IPS DF 6.9 (cell line): ENCODE data around the gene RNF225.
"Not testable (repeated sequence)": the region's sequence is repeated elsewhere in the genome, so short reads cannot be mapped to it uniquely, and the experiment has no call there.

Experiments
- DNase-seq: peaks from one replicate; pipeline ENCODE4 v3.0.0-alpha.2; 2013; ENCODE audit warnings: low read depth, low spot score
- H3K27ac ChIP-seq: one replicate; pipeline ENCODE4 v1.5.1; 2013; ENCODE audit warnings: low read length, control low read depth
- H3K27me3 ChIP-seq: 2 replicates; pipeline ENCODE4 v1.6.1; 2013; ENCODE audit warnings: mild to moderate bottlenecking, low read length; ENCODE audit not compliant: control insufficient read depth, insufficient read depth
- H3K36me3 ChIP-seq: 2 replicates; pipeline ENCODE4 v1.6.1; 2013; ENCODE audit warnings: low read length; ENCODE audit not compliant: control insufficient read depth, insufficient read depth
- H3K4me1 ChIP-seq: 2 replicates; pipeline ENCODE4 v1.6.1; 2013; ENCODE audit warnings: low read length; ENCODE audit not compliant: control insufficient read depth, insufficient read depth
- H3K4me3 ChIP-seq: 2 replicates; pipeline ENCODE4 v1.5.1; 2013; ENCODE audit warnings: mild to moderate bottlenecking, low read length
- H3K9me3 ChIP-seq: 2 replicates; pipeline ENCODE4 v1.6.1; 2013; ENCODE audit warnings: low read length, inconsistent platforms; ENCODE audit not compliant: control insufficient read depth, insufficient read depth
- WGBS: extraction: QIAGEN DNeasy Blood & Tissue Kit; methylation state at CpG from one replicate; pipeline ENCODE4 v1.1.7; 2013; ENCODE audit warnings: mixed read lengths, missing lambda C conversion rate; ENCODE audit not compliant: insufficient read length, insufficient coverage; 5-methylcytosine and 5-hydroxymethylcytosine counted together

The RNF225 gene

GRCh38 chr19:58362272-58362994 is 33.0 kb upstream of the RNF225 start, which contains the start of gene ZNF497:
Gene ZNF497, minus strand, starts transcription at chr19:58362751. Its CDS starts 5,116 bp downstream, at chr19:58357635.
- H3K27ac ChIP-seq: no peak within 1 kb of the TSS

GRCh38 chr19:58364146-58364545 is 31.3 kb upstream of the RNF225 start:
- DNase-seq: no peak
- WGBS: no CpG with 5 or more reads among the region's 5 CpGs
- no peaks in the 10 kb centered on the region for H3K27me3 ChIP-seq
- no peaks in the 10 kb centered on the region for H3K4me1 ChIP-seq
- H3K9me3 ChIP-seq: no peaks in the 10 kb centered on the region
- H3K36me3 ChIP-seq: no peaks in the 10 kb centered on the region; the same call in 1 of the 2 replicates
- no peak overlapping the region for H3K4me3 ChIP-seq
- no peak overlapping the region for H3K27ac ChIP-seq

More at GRCh38 chr19:58362272-58362994, 33.0 kb upstream of the RNF225 start, which contains the start of gene ZNF497:
- DNase-seq: peak; percentile 93
- Histone ChIP-seq H3K36me3 (no peaks in the 10 kb centered on the region; the same call in 1 of the 2 replicates), H3K9me3 (no peaks in the 10 kb centered on the region), H3K4me3 (peak within 1 kb of the TSS; percentile 66), H3K27me3 (no peaks in the 10 kb centered on the region), H3K4me1 (peaks cover 2% of the 10 kb centered on the region; the same call in 1 of the 2 replicates)
- WGBS: no CpG with 5 or more reads among the region's 74 CpGs

GRCh38 chr19:58366585-58367430 is 28.6 kb upstream of the RNF225 start:
- no peak for DNase-seq
- Histone ChIP-seq H3K9me3 (no peaks in the 10 kb centered on the region), H3K27ac (no peak overlapping the region), H3K4me3 (no peak overlapping the region; the same call in 1 of the 2 replicates), H3K27me3 (no peaks in the 10 kb centered on the region), H3K4me1 (no peaks in the 10 kb centered on the region), H3K36me3 (no peaks in the 10 kb centered on the region; the same call in 1 of the 2 replicates)
- no CpG with 5 or more reads among the region's 32 CpGs for WGBS

- no peaks in the 10 kb centered on the region for H3K4me1 ChIP-seq
- H3K36me3 ChIP-seq: no peaks in the 10 kb centered on the region; the same call in 1 of the 2 replicates
- no CpG with 5 or more reads among the region's 106 CpGs for WGBS
- no peak for DNase-seq
- H3K4me3 ChIP-seq: no peak overlapping the region; the same call in 1 of the 2 replicates
- H3K27me3 ChIP-seq: no peaks in the 10 kb centered on the region
- no peaks in the 10 kb centered on the region for H3K9me3 ChIP-seq
- no peak overlapping the region for H3K27ac ChIP-seq
Measured at GRCh38 chr19:58367698-58368454, 27.6 kb upstream of the RNF225 start.

GRCh38 chr19:58368561-58369360 is 26.7 kb upstream of the RNF225 start:
- H3K4me3 ChIP-seq: no peak overlapping the region; the same call in 1 of the 2 replicates
- H3K27me3 ChIP-seq: no peaks in the 10 kb centered on the region
- no peaks in the 10 kb centered on the region; the same call in 1 of the 2 replicates for H3K36me3 ChIP-seq
- no CpG with 5 or more reads among the region's 68 CpGs for WGBS
- H3K27ac ChIP-seq: no peak overlapping the region
- H3K4me1 ChIP-seq: no peaks in the 10 kb centered on the region
- DNase-seq: no peak
- no peaks in the 10 kb centered on the region for H3K9me3 ChIP-seq

- no CpG with 5 or more reads among the region's 15 CpGs for WGBS
- no peak overlapping the region for H3K4me3 ChIP-seq
- H3K27ac ChIP-seq: no peak overlapping the region
- H3K36me3 ChIP-seq: no peaks in the 10 kb centered on the region; the same call in 1 of the 2 replicates
- DNase-seq: no peak
- H3K9me3 ChIP-seq: no peaks in the 10 kb centered on the region
- H3K27me3 ChIP-seq: no peaks in the 10 kb centered on the region
- H3K4me1 ChIP-seq: no peaks in the 10 kb centered on the region
Measured at GRCh38 chr19:58372311-58373133, 22.9 kb upstream of the RNF225 start.

- H3K4me3 ChIP-seq: no peak overlapping the region
- no peaks in the 10 kb centered on the region for H3K36me3 ChIP-seq
- H3K4me1 ChIP-seq: no peaks in the 10 kb centered on the region
- WGBS: no CpG with 5 or more reads among the region's 4 CpGs
- no peaks in the 10 kb centered on the region for H3K27me3 ChIP-seq
- no peaks in the 10 kb centered on the region for H3K9me3 ChIP-seq
- no peak overlapping the region for H3K27ac ChIP-seq
- no peak for DNase-seq
Measured at GRCh38 chr19:58374200-58374599, 21.3 kb upstream of the RNF225 start.

GRCh38 chr19:58376724-58377123 is 18.7 kb upstream of the RNF225 start:
- whole genome bisulfite sequencing: no CpG with 5 or more reads among the region's 7 CpGs
- not testable (repeated sequence) for DNase-seq, H3K4me3 ChIP-seq, H3K9me3 ChIP-seq, H3K27ac ChIP-seq, H3K4me1 ChIP-seq, H3K27me3 ChIP-seq, H3K36me3 ChIP-seq

- Histone ChIP-seq H3K4me3 (no peak overlapping the region), H3K9me3 (no peaks in the 10 kb centered on the region), H3K36me3 (no peaks in the 10 kb centered on the region), H3K27ac (no peak overlapping the region), H3K4me1 (peaks cover 2% of the 10 kb centered on the region; the same call in 1 of the 2 replicates), H3K27me3 (no peaks in the 10 kb centered on the region)
- no peak for DNase-seq
- no CpG with 5 or more reads among the region's 6 CpGs for WGBS
Measured at GRCh38 chr19:58379246-58379645, 16.2 kb upstream of the RNF225 start.
